Middle frontal gyrus (tissue), 1 donor: ENCODE results near the gene GATAD2B.
"Not testable (repeated sequence)": the region's sequence is repeated elsewhere in the genome, so short reads cannot be mapped to it uniquely, and the experiment has no call there.

Experiments
- DNase-seq: peaks from one replicate; pipeline ENCODE4 v3.0.0-alpha.2; 2015; ENCODE audit warnings: low spot score; ENCODE audit errors: extremely low spot score

Gene GATAD2B

DNA sequence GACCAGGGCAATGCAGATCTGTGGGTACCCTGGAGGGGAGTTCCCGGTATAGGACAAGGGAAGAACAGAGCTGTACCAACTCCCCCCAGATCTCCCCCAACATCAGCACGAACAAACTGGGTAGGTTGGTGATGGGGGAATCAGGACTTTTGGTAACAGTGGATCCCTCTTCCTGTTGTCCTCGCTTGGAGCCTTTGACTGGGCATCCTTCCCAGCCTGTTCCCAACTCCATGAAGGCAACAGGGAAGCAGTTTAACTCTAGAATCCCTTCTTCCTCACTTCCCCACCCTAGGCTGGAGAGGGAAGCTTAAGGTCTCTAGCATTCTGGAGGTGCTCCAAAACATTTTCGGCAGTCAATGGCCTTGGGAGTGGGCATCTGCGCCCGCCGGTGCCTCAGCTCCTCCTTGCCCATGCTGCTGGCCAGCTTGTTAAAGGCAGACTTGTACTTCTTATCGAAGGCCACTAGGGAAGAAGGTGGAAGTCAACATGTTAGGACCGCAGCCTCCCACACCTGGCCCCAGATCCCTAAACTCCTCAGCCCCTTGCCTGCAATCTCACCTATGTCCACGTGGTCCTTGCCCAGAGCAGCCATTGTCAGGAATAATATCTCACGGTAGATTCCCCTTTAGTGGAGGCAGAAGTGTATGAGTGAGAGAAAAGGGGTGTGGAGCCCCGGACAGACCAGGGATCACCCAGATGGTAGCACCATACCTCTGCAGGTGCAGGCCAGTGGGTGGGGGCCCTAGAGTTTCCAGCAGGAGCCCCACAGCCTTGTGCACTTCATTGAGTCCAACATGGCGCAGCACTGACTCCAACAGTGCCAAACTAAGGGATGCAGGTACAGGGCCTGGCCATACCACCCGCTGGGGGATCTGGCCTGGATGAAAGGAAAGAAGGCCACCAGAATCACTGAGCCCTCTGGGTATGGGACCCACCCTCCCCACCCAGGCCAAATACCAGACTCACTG is 7.5 kb upstream of the GATAD2B start:
- DNase-seq, result no peak

DNA sequence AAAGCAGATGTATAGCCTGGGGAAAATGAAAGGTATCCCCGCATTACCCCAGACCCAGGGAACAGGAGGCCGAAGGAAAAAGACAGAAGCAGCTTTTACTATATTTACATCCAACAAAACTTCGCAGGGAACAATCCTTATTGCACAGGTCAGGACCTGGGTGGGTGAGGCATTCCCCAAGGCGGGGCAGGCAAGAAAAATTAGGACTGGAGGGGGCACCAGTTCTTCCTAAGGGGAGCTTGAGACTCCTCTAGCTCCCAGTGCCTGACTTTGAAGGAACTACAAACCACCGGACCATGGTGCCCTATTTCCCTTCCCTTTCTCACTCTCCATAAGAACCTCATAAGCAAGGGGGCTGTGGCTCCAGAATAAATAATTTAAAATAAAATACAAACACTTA is 6.7 kb upstream of the GATAD2B start:
- no peak for DNase-seq

DNA sequence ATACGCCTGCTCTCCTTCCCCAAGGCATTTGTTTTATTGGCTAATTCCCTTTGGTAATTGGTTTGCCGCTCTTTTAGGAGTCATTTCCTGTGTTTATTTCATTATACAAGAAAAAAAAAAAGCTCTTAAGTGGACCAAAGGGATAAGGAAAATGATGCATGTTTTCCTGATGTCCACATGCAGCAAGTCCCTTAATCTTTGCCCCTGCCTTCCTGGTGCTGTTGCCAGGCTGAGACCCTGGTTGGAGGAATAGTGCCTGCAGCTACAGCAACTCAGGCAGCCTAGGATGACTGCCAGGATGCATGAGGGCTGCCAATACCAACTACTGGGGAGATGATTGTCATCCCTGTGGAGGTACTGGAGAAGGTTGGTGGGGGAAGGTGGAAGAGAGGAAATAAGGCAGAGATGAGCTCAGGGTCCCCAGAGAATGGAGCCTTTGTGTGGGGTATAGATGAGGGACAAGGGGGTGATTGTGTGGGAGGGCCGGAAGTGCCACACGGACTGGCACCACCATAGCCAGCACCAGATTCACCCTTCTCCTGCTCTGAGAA is 6.1 kb upstream of the GATAD2B start:
- no peak for DNase-seq

DNA sequence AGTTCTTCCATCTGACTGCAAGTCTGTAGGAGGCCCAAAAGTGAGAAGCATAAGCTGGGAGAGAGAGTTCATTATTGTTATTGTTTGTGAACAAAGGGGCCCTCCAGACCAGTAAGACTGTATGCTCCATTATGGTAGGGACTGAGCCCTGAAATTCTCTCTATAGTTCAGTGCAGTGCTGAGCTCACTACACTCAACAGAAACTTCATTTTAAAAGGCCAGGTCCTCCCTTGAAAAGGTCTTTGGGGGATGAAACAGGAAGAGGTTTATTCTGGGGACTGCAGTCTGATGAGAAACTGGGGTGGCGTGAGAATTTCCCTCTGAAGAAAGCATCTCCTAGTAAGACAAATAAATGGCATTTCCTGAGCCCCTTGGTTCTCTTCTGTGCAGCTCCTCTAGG is 5.5 kb upstream of the GATAD2B start:
- no peak for DNase-seq

DNA sequence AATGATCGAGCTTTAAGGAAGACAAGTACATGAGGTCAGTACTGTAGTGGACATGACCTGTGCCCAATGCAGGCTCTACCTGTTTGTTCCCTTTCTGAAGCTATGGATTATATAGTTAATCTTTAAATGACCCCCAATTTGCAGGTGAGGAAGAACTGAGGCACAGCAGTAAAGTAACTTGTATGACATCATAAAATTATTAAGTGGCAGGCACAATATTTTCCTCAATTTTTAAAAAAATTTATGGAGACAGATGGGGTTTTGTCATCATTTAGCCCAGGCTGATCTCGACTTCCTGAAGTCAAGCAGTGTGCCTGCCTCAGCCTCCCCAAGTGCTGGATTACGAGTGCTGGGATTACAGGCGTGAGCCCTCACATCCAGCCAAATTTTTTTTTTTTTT is 3.6 kb upstream of the GATAD2B start:
- DNase-seq, result no peak

DNA sequence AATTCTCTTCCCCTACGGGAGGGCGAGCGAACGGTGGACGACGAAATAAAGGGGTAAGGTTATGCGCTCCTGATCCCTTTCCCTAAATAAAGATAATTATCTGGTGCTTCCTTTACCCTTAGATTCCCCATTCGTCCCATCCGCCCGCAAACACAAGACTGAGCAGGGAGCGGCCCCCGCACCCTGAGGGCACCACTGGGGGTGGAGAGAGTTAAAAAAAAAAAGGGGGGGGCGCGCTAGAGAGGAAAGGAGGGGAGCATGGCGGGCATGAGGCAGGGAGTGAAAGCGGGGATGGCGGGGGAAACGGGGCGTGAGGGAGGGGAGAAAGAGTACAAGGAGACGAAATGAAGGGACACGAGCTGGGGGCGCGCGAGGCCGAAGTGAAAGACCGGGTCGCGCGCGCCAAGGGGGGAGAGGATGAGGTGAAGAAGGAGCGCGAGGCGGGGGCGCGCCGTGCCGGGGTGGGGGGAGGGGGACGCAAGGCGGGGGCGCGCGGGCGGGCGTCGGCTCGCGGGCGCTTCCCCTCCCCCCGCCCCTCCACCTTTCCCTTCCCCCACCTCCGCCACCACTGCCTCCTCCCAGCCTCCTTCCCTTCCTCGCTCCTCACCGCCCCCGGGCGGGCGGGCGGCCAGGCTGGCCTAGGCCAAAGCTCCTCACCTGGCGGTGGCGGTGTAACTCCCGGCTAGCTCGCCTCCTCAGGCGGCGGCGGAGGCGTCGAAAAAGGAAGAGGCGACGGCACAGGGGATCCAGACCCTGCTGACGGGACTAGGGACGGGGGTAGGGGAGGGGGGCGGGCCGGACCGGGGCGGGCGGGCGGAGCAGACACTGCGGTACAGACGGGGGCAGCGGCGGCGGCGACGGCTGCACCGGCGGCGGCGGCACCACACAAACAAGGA is 448 bp downstream of the GATAD2B start:
- DNase-seq, result no peak

DNA sequence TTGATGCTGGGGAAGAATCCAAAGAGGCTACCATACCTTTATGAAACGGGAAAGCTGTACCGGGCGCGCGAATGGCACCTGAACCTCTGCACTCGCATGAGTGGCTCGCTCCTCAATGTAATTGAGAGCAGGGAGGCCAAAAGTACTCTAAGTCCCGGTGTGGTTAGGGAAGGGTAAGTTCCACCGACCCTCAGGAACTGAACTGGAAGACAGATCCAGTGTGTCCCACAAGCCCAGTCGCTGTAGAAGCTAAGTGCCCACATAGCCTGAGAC is 1.0 kb downstream of the GATAD2B start:
- no peak for DNase-seq

DNA sequence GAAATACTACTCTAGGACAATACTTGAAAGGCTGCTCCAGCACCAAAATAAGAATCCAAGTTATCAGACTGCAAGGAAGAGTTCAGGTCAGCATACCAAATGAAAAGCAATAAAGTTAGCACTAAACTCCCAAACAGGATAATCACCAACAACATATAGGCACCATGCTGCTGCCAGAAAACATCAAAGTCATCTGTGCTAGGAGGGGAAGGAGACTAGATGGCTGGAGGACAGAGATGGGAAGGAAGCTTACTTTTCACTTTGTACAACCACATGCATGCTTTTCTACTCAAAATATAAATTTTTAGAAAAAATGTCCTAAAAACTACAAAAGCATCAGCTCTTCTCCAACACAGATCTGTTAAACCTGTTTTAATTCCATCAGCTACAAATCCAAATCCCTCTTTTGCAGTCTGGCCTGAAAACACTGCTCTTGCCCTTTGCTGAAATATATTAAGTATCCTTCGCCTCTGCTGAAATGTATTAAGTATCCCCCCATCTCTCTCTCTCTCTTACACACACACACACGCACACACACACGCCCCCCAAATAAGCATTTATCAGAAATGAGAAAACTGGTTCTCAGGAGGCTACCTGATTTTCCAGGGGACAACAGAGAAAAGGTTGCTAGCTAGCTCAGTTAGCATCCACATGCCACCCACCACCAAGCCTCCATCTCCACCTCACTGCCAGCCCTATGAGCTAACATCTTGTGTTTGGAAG is 1.5 kb downstream of the GATAD2B start:
- DNase-seq, result no peak

DNA sequence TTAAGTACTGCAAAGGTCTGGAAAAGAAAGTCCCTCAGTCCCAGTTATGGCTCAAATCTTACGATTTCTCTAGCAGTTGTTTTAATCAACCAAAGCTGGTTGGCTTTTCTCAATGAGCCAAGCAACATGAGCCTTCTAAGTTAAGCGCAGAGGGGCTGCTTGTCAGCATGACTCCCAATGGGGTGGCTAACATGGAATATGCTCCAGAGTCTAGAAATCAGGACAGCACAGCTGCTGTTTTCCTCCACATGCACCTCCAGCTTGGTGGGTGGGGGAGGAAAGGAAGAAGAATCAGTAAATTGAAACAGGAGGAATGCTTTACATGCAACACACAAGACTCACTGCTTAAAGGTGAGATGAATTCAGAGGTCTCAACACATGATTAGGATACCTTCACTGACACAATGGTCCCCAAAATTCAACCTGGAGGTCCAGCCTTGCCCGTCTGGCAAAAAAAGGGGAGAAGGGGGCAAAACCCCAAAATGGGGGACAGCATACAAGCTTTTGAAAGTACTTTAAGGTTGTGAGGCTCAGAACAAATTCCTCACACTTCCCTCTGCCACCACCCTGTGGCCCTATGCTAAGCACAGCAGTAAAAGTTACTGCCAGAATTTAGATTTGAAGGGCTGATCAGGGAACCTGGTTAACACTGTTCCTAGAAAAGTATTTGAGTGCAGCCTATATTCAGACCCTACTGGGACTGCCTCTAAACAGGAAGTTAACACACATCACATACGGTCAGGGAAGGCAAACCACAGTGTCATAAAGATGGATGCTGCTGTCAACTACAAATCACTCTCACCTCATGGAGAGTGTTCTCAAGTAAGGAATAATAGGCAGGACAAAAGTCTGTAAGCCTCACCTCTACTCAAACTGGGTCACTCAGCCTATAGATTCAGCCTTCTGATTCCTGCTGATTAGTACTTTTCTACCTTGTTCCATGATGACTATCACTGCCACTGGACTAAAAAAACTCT is 2.6 kb downstream of the GATAD2B start:
- DNase-seq, result no peak

DNA sequence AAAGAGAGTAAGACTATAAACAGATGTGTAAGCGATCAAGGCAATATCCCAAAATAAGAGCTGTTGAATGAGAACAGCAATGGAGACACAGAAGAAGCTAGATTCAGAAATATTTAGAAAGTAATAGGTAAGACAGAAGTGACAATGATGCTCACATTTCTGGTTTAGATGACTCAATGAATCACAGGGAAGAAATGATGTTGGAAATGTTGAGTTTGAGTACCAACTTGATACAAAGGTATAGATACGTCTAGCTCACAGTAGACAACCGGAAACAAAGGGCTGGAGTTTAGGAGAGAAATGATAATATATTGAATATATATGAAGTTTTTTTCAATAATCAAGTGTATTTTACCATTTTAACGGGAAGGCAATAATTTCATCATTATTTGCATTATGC is 6.5 kb downstream of the GATAD2B start:
- no peak for DNase-seq

DNA sequence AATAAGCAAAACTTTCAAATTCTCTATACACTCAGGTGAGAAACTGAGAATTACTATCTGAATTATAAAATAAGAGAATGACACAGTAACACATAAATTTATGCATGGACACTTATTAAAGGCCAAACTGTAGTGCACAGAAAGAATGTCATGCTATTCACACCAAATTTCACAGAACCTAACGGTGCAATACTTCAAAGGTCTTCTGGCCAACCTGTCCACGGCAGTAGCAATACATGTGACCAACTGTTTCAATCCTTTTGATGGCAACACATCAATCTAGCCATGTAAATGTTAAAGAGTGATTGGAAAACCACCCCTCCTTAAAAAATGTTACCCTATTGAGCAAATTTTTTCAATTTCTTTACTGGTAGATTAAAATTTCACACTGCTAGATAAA is 10.4 kb downstream of the GATAD2B start:
- no peak for DNase-seq

DNA sequence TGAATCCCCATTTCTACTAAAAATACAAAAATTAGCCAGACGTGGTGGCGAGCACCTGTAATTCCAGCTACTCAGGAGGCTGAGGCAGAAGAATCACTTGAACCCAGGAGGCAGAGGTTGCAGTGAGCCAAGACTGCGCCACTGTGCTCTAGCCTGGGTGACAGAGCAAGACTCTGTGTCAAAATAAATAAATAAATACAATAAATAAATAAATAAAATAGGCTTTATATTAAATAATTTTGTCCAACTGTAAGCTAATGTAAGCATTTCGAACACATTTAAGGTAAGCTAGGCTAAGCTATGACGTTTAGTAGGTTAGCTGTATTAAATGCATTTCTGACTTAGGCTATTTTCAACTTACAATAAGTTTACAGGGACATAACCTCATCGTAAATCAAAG is 12.2 kb downstream of the GATAD2B start:
- not testable (repeated sequence) for DNase-seq

DNA sequence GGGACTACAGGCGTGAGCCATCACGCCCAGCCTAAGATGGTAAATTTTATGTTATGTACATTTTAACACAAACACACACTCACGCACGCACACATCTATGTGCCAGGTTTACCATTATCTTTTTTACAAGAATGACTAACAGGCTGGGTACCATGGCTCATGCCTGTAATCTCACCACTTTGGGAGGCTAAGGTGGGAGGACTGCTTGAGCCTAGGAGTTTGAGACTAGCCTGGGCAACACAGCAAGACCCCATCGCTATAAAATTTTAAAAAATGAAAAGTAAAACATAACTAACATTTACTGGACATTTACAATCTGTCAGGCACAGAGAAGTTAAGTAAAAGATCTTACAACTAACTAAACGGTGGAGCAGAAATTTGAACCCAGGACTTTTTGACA is 14.7 kb downstream of the GATAD2B start:
- no peak for DNase-seq

DNA sequence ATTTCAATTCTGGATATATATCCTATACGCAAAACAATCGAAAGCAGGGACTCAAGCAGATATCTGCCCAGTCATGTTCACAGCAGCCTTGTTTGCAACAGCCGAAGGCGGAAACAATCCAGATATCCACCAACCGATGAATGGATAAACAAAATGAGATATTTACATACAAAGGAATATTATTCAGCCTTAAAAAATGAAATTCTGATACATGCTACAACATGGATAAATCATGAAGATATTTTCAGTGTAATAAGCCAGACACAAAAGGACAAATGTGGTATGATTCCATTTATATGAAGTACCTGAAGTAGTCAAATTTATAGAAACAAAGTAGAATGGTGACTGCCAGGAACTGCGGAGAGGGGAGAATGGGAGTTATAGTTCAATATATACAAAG is 15.6 kb downstream of the GATAD2B start:
- no peak for DNase-seq

DNA sequence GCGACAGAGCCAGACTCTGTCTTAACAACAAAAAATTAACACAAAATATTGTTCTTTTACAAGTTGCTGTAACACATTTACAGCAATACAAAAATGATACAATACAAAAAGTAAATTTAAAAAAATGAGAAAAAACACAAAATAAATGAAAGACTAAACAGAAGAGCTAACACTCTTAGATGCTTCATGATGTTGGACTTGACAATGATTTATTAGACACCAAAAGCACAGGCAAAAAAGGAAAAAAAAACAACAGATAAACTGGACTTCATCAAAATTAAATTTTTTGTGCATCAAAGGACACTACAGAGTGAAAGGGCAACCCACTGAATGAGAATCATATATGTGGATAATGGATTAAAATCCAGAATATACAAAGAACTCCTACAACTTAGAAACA is 16.4 kb downstream of the GATAD2B start:
- no peak for DNase-seq

DNA sequence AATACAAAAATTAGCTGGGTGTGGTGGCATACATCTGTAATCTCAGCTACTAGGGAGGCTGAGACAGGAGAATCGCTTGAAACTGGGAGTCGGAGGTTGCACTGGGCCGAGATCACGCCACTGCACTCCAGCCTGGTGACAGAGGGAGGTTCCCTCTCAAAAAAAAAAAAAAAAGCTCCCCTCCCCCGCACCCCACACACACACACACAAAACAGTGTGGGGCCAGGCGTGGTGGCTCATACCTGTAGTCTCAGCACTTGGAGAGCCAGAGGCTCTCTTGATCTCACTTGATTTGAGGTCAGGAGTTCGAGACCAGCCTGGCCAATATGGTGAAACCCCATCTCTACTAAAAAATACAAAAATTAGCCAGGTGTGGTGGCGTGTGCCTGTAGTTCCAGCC is 16.9 kb downstream of the GATAD2B start:
- not testable (repeated sequence) for DNase-seq

DNA sequence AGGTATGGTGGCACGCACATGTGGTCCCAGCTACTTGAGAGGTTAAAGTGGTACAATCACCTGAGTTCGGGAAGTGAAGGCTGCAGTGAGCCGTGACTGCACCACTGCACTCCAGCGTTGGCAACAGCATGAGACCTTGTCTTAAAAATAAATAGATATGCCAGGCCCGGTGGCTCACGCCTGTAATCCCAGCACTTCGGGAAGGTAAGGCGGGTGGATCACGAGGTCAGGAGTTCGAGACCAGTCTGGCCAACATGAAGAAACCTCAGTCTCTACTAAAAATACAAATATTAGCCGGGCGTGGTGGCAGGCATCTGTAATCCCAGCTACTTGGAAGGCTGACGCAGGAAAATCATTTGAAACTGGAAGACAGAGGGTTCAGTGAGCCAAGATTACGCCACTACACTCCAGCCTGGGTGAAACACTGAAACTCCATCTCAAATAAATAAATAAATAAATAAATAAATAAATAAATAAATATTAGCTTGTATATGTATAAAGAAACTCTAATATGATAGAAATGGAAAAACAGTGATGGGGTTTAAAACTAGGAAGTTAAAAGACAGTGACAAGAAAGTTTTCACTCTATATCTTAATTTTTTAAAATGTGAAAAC is 18.8 kb downstream of the GATAD2B start:
- DNase-seq, result no peak

DNA sequence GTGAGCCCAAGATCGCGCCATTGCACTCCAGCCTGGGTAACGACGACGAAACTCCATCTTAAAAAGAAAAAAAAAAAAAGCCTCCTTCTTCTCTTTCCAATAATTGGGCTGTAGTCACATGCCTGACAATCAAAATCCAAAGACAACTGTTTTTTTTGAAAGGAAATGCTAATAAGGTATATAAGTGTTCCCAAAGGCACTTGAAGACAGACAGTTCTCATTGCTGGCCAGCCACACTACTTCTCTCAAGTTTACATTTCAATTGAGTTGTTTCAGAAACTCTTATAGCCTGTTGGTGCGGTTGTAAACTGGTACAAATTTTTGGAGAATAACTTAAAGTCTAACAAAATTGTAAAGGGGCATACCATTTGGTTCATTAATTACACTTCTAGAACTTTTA is 23.3 kb downstream of the GATAD2B start:
- no peak for DNase-seq

DNA sequence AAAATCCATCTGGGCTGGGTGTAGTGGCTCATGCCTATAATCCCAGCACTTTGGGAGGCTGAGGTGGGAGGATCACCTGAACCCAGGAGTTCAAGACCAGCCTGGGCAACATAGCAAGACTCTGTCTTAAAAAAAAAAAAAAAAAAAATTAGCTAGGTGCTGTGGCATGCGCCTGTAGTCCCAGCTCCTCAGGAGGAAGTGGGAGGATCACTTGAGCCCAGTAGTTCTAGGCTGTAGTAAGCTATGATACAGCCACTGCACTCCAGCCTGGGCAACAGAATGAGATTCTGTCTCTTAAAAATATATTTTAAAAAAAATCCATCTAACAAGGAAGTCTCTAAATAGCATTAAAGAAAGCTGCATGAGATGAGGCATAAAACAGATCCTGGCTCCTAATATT is 26.9 kb downstream of the GATAD2B start:
- DNase-seq, result not testable (repeated sequence)

DNA sequence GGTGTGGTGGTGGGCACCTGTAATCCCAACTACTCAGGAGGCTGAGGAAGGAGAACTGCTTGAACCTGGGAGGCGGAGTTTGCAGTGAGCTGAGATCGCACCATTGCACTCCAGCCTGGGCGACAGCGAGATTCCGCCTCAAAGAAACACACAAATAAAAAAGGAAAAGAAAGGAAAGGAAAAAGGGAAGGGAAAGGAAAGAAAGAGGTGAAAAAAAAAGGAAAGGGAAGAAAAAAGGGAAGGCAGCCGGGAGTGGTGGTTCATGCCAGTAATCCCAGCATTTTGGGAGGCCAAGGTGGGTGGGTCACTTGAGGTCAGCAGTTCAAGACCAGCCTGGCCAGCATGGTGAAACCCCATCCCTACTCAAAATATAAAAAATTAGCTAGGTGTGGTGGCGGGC is 31.7 kb downstream of the GATAD2B start:
- not testable (repeated sequence) for DNase-seq
